MM.1S (cell line): ENCODE measurements around the gene BCAP31.

Experiments
- CTCF ChIP-seq: fragments of 300-600 bp; sonication (generic); IDR thresholded peaks from 2 replicates; pipeline ENCODE4 v1.5.1; 2016; ENCODE audit warnings: antibody characterized with exemption, low read length, mixed read lengths
- EZH2 ChIP-seq: fragments of 300-600 bp; sonication (generic); optimal IDR thresholded peaks from 2 replicates; pipeline ENCODE3; 2017; ENCODE audit warnings: low read depth, mild to moderate bottlenecking, antibody characterized with exemption, low read length, mixed read lengths

GRCh38 chrX:153763298-153763932, 39.2 kb upstream of the BCAP31 start:
- TF ChIP-seq CTCF: no peak
- TF ChIP-seq EZH2: no peak
